ENCODE results near the gene DIPK1A. TPM values are rescaled to one million over a fixed set of nuclear protein-coding genes. Genes with fewer than 3 reads are reported as not detected.

The DIPK1A gene
- total and polyA plus RNA-seq, 2 donors (not counting 1 experiment from before 2014, with no cell fraction given) = 19.7 to 85.7 TPM

GRCh38 chr1:92797961-92798360 lies 163.3 kb downstream of the DIPK1A start:
- Histone ChIP-seq H3K27me3 (ENCODE audit: control insufficient read depth, insufficient read depth, low read length) (no peaks in the 10 kb centered on the region), H3K4me1 (ENCODE audit: control insufficient read depth, extremely low read depth, insufficient read depth, low read length) (no peaks in the 10 kb centered on the region), H3K9ac (ENCODE audit: insufficient read depth, low read length) (no peak overlapping the region), H3K9me3 (ENCODE audit: control insufficient read depth, insufficient read depth, low read depth, low read length) (no peaks in the 10 kb centered on the region), H2AFZ (ENCODE audit: low read length) (no peak overlapping the region), H3K4me2 (ENCODE audit: extremely low read depth, insufficient read depth, low read length) (no peak overlapping the region), H3K36me3 (ENCODE audit: control insufficient read depth, insufficient read depth, low read length) (no peaks in the 10 kb centered on the region), H3K27ac (ENCODE audit: insufficient read depth, low read length) (no peak overlapping the region), H4K20me1 (ENCODE audit: control insufficient read depth, extremely low read depth, insufficient read depth, low read length) (no peaks in the 10 kb centered on the region), H3K79me2 (ENCODE audit: control insufficient read depth, insufficient read depth, low read length) (no peaks in the 10 kb centered on the region), H3K4me3 (replicated peaks in 1 of 4; ENCODE audit: control extremely low read depth in 1 of 4, insufficient read depth in 1 of 4, low read depth in 3 of 4, low read length in 4 of 4) (no peak overlapping the region)
- TF ChIP-seq EZH2 (IDR thresholded peaks at IDR 0.05; ENCODE audit: low read length, missing control alignments) (no peak), CTCF (conservative IDR thresholded peaks at IDR 0.05 in 1 of 2, IDR thresholded peaks at IDR 0.05 in 1 of 2; ENCODE audit: low read depth in 1 of 2, low read length in 2 of 2) (no peak)
- peak in 1 of 2 donors; percentile 91 for DNase-seq (ENCODE audit: low read depth in 2 of 2)

DNA sequence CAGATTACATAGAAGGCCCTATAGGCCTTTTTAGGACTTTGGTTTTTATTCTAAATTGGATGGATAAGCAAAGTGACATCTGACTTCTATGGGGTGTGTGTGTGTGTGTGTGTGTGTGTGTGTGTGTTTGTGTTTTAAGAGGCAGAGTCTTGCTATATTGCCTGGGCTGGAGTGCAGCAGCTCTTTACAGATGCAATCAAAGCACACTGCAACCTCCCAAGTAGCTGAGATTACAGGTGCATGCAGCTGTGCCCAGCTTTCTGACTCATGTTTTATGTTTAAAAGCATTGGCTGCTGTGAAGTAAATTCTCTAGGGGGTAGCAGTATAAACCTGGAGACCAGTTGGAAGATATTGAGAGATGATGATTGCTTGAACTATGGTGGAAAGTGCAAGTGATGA lies 164.0 kb downstream of the DIPK1A start:
- Histone ChIP-seq H3K27ac (ENCODE audit: insufficient read depth, low read length) (no peak overlapping the region), H2AFZ (ENCODE audit: low read length) (no peak overlapping the region)

GRCh38 chr1:92795166-92795565 lies 166.1 kb downstream of the DIPK1A start:
- peak; percentile 75 to 76 for DNase-seq (ENCODE audit: low read depth in 2 of 2)
- TF ChIP-seq CTCF (conservative IDR thresholded peaks at IDR 0.05 in 1 of 2, IDR thresholded peaks at IDR 0.05 in 1 of 2; ENCODE audit: low read depth in 1 of 2, low read length in 2 of 2) = no peak
- TF ChIP-seq EZH2 (IDR thresholded peaks at IDR 0.05; ENCODE audit: low read length, missing control alignments) = no peak
- H3K79me2 ChIP-seq (ENCODE audit: control insufficient read depth, insufficient read depth, low read length) = no peaks in the 10 kb centered on the region

More for the DNA sequence above, 164.0 kb downstream of the DIPK1A start:
- Histone ChIP-seq H3K4me2 (ENCODE audit: extremely low read depth, insufficient read depth, low read length) (no peak overlapping the region), H3K9ac (ENCODE audit: insufficient read depth, low read length) (no peak overlapping the region), H3K36me3 (ENCODE audit: control insufficient read depth, insufficient read depth, low read length) (no peaks in the 10 kb centered on the region), H4K20me1 (ENCODE audit: control insufficient read depth, extremely low read depth, insufficient read depth, low read length) (no peaks in the 10 kb centered on the region), H3K4me1 (ENCODE audit: control insufficient read depth, extremely low read depth, insufficient read depth, low read length) (no peaks in the 10 kb centered on the region), H3K27me3 (ENCODE audit: control insufficient read depth, insufficient read depth, low read length) (no peaks in the 10 kb centered on the region), H3K4me3 (replicated peaks in 1 of 4; ENCODE audit: control extremely low read depth in 1 of 4, insufficient read depth in 1 of 4, low read depth in 3 of 4, low read length in 4 of 4) (no peak overlapping the region), H3K79me2 (ENCODE audit: control insufficient read depth, insufficient read depth, low read length) (no peaks in the 10 kb centered on the region), H3K9me3 (ENCODE audit: control insufficient read depth, insufficient read depth, low read depth, low read length) (no peaks in the 10 kb centered on the region)
- TF ChIP-seq CTCF (conservative IDR thresholded peaks at IDR 0.05 in 1 of 2, IDR thresholded peaks at IDR 0.05 in 1 of 2; ENCODE audit: low read depth in 1 of 2, low read length in 2 of 2) = no peak
- no peak for TF ChIP-seq EZH2 (IDR thresholded peaks at IDR 0.05; ENCODE audit: low read length, missing control alignments)
- DNase-seq (ENCODE audit: low read depth in 2 of 2) = peak; percentile 43 to 46

More at GRCh38 chr1:92795166-92795565, 166.1 kb downstream of the DIPK1A start:
- Histone ChIP-seq H3K27ac (ENCODE audit: insufficient read depth, low read length) (no peak overlapping the region), H3K9ac (ENCODE audit: insufficient read depth, low read length) (no peak overlapping the region), H3K9me3 (ENCODE audit: control insufficient read depth, insufficient read depth, low read depth, low read length) (no peaks in the 10 kb centered on the region), H3K4me3 (replicated peaks in 1 of 4; ENCODE audit: control extremely low read depth in 1 of 4, insufficient read depth in 1 of 4, low read depth in 3 of 4, low read length in 4 of 4) (no peak overlapping the region), H2AFZ (ENCODE audit: low read length) (no peak overlapping the region), H3K4me1 (ENCODE audit: control insufficient read depth, extremely low read depth, insufficient read depth, low read length) (no peaks in the 10 kb centered on the region), H4K20me1 (ENCODE audit: control insufficient read depth, extremely low read depth, insufficient read depth, low read length) (no peaks in the 10 kb centered on the region), H3K36me3 (ENCODE audit: control insufficient read depth, insufficient read depth, low read length) (no peaks in the 10 kb centered on the region), H3K4me2 (ENCODE audit: extremely low read depth, insufficient read depth, low read length) (no peak overlapping the region), H3K27me3 (ENCODE audit: control insufficient read depth, insufficient read depth, low read length) (no peaks in the 10 kb centered on the region)

Data from fibroblast of lung (primary cell).